GM19193 (cell line): Measurements from ENCODE around the gene CABCOCO1.

ENCODE experiments used
- POLR2A ChIP-seq: IDR thresholded peaks from 4 replicates; pipeline ENCODE4 v1.6.1; 2011; ENCODE audit not compliant: insufficient read depth, insufficient read length; ENCODE audit errors: extremely low read depth

Gene CABCOCO1

DNA sequence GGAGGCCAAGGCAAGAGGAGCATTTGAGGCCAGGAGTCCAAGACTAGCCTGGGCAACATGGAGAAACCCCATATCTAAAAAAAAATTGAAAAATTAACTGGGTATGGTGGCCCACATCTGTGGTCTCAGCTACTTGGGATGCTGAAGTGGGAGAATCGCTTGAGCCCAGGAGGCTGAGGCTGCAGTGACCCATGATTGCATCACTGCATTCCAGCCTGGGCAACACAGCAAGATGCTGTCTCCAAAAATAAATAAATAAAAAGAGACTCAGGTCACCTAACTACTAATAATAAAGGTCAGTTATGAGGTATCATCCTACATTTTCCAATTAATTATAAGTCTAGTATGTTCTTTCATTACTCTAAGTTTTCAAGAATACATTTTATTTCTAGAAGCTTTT lies 20.6 kb downstream of the CABCOCO1 start:
- TF ChIP-seq POLR2A = no peak

DNA sequence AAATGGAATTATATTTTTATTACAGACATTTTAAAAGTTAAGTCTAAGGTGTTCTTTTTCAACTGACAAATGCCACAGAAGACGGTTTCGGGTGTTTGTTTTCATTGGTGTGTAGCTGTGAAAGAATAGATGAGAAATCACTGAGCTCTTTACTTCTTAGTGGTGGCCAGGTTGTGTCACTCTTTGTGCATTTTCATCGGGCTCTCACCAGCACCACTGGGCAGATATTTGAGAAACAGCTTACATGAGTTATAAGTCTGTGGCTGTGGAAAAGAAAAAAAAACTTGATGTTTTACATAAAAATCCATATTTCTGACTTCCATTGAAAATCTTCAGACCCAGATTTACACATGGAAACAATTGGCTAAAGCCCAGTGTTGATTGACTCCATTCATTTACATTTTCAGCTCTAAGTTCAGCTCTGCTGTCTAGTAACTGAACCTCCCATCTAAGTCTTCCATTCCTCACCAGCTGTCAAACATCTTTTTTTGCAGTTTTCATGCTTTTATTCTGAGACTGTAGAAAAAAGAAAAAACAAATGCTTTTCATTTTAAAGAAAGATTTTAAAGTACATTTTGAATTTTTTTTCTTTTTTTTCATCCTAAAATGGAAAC lies 22.3 kb downstream of the CABCOCO1 start:
- no peak for TF ChIP-seq POLR2A

GRCh38 chr10:61688551-61689308 lies 26.0 kb downstream of the CABCOCO1 start:
- TF ChIP-seq POLR2A = no peak

GRCh38 chr10:61692447-61693010 lies 29.8 kb downstream of the CABCOCO1 start:
- TF ChIP-seq POLR2A = no peak

GRCh38 chr10:61698968-61699655 lies 36.4 kb downstream of the CABCOCO1 start:
- no peak for TF ChIP-seq POLR2A

DNA sequence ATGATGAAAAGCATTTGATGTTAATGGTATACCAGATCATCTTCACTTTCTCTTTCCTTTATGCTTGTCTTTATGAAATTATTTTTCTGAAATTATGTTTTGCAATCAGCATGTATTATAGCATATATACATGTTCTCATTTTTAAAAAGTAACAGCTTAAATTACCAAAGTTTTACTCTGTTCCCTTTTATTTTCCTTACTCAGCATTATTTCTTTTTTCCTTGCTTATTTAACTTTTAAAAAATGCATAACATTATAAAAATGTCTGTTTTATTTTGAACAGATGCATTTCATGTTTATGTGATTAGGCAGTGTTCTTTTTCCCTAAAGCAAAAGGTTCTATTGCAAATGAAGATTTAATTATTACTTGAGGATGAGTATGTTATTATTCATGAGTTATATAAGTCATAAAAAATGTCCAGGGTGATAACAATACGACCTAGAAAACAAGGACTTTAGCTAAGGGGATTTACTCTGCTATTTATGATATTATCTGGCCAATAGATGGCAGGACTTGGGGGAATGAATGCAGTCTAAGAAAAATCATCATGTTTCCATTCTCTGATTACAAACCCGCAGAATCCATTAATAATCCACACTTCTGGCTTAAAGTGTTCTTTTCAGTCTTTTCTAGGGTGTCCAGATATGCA lies 38.5 kb downstream of the CABCOCO1 start:
- TF ChIP-seq POLR2A = no peak

DNA sequence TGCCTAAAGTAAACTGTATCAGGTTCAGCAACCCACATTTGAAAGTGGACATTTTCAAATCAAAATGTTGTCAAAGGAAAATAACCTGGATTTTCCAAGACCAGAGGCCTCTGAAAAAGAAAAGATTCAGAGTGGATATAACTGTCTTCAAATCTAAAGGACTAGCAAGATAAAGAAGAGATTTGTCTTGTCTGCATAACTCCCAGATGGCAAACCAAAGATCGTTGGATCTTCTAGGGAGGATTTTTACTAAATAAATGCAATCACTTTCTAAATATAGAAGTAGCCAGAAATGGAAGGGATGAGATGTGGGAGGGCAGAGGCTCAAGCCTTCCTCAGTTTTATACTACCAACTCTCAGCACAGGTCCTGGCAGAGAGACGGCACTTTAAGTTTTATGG lies 39.0 kb downstream of the CABCOCO1 start:
- TF ChIP-seq POLR2A = no peak

GRCh38 chr10:61702584-61702983 lies 39.9 kb downstream of the CABCOCO1 start:
- TF ChIP-seq POLR2A = no peak

- no peak for TF ChIP-seq POLR2A
These were observed 42.4 kb downstream of the CABCOCO1 start for GRCh38 chr10:61705022-61705613.

GRCh38 chr10:61708846-61709245 lies 46.1 kb downstream of the CABCOCO1 start:
- no peak for TF ChIP-seq POLR2A

- no peak for TF ChIP-seq POLR2A
These were observed 57.2 kb downstream of the CABCOCO1 start for GRCh38 chr10:61719906-61720305.

- TF ChIP-seq POLR2A = no peak
These were observed 58.7 kb downstream of the CABCOCO1 start for GRCh38 chr10:61721431-61721830.

DNA sequence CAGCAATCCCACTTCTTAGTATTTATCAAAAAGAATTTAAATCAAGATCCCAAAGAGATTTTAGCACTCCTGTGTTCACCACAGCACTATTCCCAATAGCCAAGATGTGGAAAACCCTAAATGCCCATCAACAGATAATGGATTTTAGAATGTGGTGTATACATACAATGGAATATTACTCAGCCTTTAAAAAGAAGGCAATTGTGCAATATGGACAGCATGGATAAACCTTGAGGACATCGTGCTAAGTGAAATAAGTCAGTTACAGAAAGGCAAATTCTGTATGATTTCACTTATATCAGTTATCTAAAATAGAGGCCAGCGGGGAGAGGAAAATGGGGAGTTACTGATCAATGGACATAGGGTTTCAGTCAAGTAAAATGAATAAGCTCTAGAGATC lies 66.9 kb downstream of the CABCOCO1 start:
- no peak for TF ChIP-seq POLR2A

- no peak for TF ChIP-seq POLR2A
These were observed 67.9 kb downstream of the CABCOCO1 start for GRCh38 chr10:61730671-61731070.

DNA sequence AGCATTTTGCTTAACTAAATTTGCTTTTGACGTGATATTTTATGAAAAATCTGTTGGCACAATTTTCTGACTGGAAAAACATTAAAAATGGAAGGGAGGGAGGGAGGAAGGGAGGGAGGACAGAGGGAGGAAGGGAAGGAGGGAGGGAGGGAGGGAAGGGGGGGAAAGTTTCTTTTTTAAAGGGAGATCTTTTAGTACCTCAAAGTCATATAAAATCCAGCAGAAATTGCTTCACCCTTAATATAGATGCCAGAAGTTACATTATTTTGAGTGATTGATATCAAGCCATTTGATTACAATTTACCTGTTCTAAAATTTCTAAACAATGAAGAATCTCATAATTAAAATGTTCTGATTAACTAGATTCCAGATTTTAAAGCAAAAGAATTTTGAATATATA lies 68.9 kb downstream of the CABCOCO1 start:
- no peak for TF ChIP-seq POLR2A

DNA sequence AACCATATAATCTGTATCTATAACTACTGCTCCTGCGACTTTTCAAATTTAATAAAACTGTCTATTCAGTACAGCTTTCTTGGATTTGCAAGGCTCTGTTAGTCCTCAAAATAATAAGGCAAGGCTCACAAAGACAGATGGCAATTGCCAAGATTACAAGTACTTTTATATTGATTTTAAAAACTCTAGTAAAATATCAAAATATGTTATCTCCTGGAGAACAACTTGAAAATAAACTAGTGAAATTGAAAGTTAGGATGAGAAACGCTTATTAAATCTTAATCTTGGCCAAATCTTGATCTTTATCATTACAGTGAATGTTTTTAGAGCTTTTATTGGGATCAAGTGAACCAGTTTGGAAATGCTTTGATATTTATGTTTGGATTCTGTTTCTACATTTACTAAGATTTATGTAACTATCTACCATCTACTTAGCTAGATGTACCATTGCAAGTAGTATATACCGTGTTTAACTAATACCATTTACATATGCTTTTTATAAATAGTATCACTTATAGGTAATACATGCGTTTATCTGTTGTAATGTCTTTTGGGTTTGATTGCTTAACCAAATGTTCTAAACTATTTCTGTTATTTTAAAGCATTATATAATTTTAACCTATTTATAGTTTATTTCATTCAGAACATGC lies 70.0 kb downstream of the CABCOCO1 start:
- TF ChIP-seq POLR2A = no peak
